GM18517 (cell line): Measurements from ENCODE around the gene RAB11FIP3.
"Not testable (repeated sequence)": the region's sequence is repeated elsewhere in the genome, so short reads cannot be mapped to it uniquely, and the experiment has no call there.

ENCODE experiments used
- ATAC-seq: cut with Tn5 transposase; IDR thresholded peaks from one replicate; pipeline ENCODE4 v1.9.1; 2021; ENCODE audit warnings: mild to moderate bottlenecking, moderate library complexity; ENCODE audit not compliant: unreplicated experiment

Gene RAB11FIP3

GRCh38 chr16:392450-393030, 32.9 kb upstream of the RAB11FIP3 start:
- no peak for ATAC-seq

GRCh38 chr16:396199-396598, 29.2 kb upstream of the RAB11FIP3 start:
- no peak for ATAC-seq

DNA sequence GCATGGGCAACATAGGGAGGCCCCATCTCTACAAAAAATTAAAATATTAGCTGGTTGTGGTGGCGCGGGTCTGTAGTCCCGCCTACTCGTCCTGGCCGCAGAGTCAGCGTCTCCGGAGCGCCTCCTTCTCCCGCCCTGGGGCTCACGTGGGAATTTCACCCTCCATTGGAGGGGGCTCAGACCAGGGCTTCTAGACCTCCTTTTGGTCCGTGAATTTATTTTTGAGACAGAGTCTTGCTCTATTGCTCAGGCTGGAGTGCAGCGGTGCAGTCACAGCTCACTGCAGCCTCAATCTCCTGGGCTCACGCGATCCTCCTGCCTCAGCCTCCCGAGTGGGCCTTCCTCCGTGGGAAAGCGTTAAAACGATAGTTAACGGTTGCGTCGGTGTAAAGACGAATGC, 28.8 kb upstream of the RAB11FIP3 start:
- no peak for ATAC-seq

- ATAC-seq = no peak
Measured at GRCh38 chr16:397135-397661, 28.3 kb upstream of the RAB11FIP3 start, which contains the start of gene NME4. Gene NME4, plus strand, starts transcription at chr16:397199. Its CDS starts 24 bp downstream, at chr16:397223.

- no peak for ATAC-seq
Measured at GRCh38 chr16:397736-398332, 27.6 kb upstream of the RAB11FIP3 start.

- no peak for ATAC-seq
Measured at GRCh38 chr16:398561-399339, 26.7 kb upstream of the RAB11FIP3 start.

DNA sequence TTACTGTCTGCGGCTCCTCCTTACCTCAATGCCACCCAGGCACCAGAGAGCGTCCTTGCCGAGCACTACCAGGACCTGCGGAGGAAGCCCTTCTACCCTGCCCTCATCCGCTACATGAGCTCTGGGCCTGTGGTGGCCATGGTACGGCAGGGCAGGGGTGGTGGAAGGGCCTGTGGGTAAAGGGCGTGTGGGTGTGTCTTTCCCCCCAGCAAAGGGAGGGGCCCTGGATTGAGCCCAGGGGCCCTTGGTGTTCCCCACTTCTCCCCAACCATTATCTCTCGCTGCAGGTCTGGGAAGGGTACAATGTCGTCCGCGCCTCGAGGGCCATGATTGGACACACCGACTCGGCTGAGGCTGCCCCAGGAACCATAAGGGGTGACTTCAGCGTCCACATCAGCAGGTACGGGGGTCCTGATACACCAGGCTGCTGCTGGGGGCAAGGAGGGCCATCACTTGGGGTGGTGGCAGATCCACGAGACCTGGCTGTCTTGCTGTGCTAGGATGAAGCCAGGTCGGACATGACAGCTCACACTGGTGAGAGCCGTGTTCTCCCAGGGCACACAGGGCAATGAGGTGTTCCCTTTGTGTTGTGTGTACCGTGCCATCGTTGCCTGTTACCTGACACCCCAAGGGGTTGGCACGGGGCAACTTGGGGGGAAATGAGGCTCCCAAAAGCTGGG, 26.0 kb upstream of the RAB11FIP3 start:
- no peak for ATAC-seq

- no peak for ATAC-seq
Measured at GRCh38 chr16:400061-400591, 25.3 kb upstream of the RAB11FIP3 start.

GRCh38 chr16:401468-402348, 23.7 kb upstream of the RAB11FIP3 start, which contains the start of gene DECR2:
Gene DECR2, plus strand, starts transcription at chr16:401885. Its CDS starts 79 bp downstream, at chr16:401964.
- peak; percentile 52 for ATAC-seq

DNA sequence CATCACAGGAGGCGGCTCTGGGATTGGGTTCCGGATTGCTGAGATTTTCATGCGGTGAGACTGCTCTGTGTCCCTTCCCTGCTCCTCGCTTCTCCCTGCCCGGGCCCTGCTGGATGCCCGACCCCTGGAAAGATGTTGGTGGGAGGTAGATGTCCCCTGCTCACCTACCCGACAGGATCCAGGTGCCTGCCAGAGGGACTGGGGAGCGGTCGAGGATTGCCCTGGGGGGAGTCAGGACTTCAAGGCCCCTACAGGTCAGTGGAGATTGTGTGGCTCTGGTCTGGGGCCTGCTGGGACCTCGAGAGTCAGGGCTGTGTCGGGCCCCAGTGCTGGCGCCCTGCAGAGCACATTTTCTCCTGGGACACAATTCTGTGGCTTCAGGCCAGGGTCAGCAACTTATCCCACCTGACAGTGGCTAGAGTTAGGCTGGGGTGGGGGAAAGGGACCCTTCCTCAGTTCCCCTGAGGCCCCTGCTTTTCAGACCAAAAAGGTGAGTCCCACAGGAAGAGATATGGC, 20.4 kb upstream of the RAB11FIP3 start:
- no peak for ATAC-seq

DNA sequence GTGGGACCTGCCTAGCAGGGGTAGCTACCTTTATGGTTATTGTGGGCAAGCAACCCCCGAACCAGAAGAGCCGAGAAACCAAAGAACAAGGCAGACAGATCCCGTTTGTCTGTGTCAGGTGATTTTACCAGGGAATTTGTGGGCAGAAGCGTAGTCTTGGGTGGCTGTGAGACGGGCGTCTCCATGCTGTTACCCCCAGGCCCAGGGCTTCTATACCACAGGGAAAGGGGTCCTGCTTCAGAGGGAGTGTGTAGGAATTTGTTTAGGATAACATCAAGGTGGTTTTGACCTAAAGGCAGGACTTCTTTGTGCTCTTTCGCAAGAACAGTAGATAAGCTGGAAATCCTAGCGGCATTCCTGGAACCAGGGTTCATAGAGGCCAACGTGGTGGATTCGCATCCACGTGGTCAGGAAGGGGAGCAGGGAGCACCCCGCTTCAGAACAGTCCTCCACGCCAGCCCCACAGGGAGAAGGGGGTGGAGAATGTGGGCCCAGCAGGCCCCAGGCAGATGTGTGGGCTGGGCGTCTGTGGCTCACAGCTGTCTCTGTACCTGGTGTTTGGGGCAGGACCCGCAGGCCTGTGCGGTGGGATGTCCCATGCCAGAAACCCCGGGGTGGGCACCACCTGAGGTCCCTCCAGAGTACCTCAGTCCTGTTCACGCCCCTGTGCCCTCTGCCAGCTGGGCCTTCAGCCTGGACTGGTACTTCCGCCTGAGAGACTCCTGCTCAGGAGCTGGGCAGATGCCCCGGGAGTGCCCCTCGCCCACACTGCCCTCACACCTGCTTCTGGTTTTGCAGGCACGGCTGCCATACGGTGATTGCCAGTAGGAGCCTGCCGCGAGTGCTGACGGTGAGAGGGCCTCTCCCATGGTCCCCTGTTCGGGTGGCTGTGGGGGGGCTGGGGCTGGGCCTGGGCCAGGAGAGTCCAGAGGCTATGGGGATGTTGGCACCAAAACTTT, 19.6 kb upstream of the RAB11FIP3 start:
- ATAC-seq = no peak

- ATAC-seq = no peak
Measured at GRCh38 chr16:407253-407652, 18.2 kb upstream of the RAB11FIP3 start.

DNA sequence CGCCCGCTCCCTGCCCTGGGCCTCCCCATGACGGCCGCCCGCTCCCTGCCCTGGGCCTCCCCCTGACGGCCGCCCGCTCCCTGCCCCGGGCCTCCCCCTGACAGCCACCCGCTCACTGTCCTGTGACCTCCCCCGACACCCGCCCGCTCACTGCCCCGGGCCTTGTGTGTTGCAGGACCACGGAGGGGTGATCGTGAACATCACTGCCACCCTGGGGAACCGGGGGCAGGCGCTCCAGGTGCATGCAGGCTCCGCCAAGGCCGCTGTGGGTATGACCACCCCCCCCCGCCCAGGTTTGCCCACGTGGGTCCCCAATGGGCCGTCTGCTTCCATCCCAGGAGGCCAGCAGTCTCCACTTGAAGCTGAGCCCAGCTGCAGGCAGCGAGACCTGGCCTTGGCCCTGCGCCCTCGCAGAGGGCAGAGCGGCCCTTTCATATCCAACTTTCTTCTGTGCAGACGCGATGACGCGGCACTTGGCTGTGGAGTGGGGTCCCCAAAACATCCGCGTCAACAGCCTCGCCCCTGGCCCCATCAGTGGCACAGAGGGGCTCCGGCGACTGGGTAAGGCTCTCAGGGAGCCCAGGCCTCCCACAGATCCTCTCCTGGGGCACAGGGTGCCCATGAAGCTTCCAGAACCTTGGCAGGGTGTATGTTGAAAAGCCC, 14.8 kb upstream of the RAB11FIP3 start:
- ATAC-seq = no peak

GRCh38 chr16:411576-412265, 13.7 kb upstream of the RAB11FIP3 start:
- no peak for ATAC-seq

DNA sequence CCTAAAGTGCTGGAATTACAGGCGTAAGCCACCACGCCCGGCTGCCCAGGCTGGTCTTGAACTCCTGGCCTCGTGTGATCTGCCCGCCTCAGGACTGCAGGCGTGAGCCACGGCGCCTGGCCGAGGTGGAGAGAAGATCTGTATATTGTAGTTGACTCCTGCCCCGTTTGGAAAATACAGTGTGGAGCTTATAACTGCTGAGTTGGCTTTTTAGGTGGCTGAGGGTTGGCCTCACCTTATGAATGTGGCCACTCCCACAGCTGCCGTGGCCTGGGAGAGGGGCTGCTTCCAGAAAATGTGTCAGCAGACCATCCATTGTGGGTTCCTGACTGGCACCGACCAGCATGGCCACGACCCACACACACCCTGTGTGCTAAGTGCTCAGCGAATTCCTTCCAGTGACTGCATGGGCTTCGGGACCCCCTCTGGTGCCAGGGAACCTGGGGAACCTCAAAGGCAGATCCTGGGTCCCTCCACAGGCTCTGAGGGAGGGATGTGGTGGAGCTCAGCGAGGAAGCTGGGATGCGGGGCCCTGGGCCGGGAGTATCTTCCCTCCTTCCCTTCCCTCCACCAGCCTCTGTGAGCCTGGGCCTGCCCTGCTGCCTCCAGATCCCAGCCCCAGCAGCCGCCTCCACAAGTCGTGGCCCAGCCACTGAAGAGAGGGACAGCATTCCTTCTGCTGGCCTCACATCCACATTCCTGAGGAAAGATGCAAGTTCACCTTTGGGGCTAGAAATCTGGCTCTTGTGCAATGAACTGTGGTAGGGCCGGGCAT, 10.9 kb upstream of the RAB11FIP3 start:
- ATAC-seq = no peak

GRCh38 chr16:415170-415498, 10.3 kb upstream of the RAB11FIP3 start:
- not testable (repeated sequence) for ATAC-seq

- not testable (repeated sequence) for ATAC-seq
Measured at GRCh38 chr16:422179-422578, 3.3 kb upstream of the RAB11FIP3 start.
